KG1 (cell line): Measurements from ENCODE around the gene KLK6.

Source experiments
- DNase-seq: peaks from one replicate; lab custom pipeline; 2025; lab: John Stamatoyannopoulos, UW

The KLK6 gene

GRCh38 chr19:50969413-50969760 is at the start of gene KLK6:
Gene KLK6 (minus strand): TSS chr19:50969591. CDS start chr19:50968104, 1,487 bp downstream.
- no peak for DNase-seq

- no peak for DNase-seq
Measured at GRCh38 chr19:51018745-51019543, 49.6 kb upstream of the KLK6 start.

GRCh38 chr19:51016798-51017683 is 47.6 kb upstream of the KLK6 start:
- DNase-seq, result peak; percentile 4

GRCh38 chr19:51015691-51016267 is 46.4 kb upstream of the KLK6 start:
- DNase-seq, result no peak

- DNase-seq, result no peak
Measured at GRCh38 chr19:51014242-51014641, 44.9 kb upstream of the KLK6 start.

- DNase-seq, result no peak
Measured at GRCh38 chr19:51012661-51013190, 43.3 kb upstream of the KLK6 start.

GRCh38 chr19:51010066-51010795 is 40.8 kb upstream of the KLK6 start:
- no peak for DNase-seq

GRCh38 chr19:51009061-51009891 is 39.9 kb upstream of the KLK6 start:
- no peak for DNase-seq

GRCh38 chr19:51007488-51007887 is 38.1 kb upstream of the KLK6 start:
- no peak for DNase-seq

GRCh38 chr19:51006406-51006805 is 37.0 kb upstream of the KLK6 start:
- no peak for DNase-seq

GRCh38 chr19:51005248-51005647 is 35.9 kb upstream of the KLK6 start:
- DNase-seq, result no peak

- DNase-seq, result no peak
Measured at GRCh38 chr19:51003316-51003715, 33.9 kb upstream of the KLK6 start.

- no peak for DNase-seq
Measured at GRCh38 chr19:51002542-51003311, 33.3 kb upstream of the KLK6 start.

- no peak for DNase-seq
Measured at GRCh38 chr19:51002089-51002532, 32.7 kb upstream of the KLK6 start.

GRCh38 chr19:51001515-51001914 is 32.1 kb upstream of the KLK6 start, which contains the start of gene KLK8:
Gene KLK8 (minus strand): TSS chr19:51001604. CDS start chr19:51001167, 437 bp downstream.
- DNase-seq, result no peak

GRCh38 chr19:51000981-51001380 is 31.6 kb upstream of the KLK6 start:
- no peak for DNase-seq

GRCh38 chr19:51000426-51000825 is 31.0 kb upstream of the KLK6 start:
- DNase-seq, result no peak

GRCh38 chr19:50998686-50999085 is 29.3 kb upstream of the KLK6 start:
- no peak for DNase-seq

GRCh38 chr19:50998061-50998460 is 28.7 kb upstream of the KLK6 start:
- no peak for DNase-seq

GRCh38 chr19:50994129-50994528 is 24.7 kb upstream of the KLK6 start:
- no peak for DNase-seq
